ENCODE data around the gene TEX22. TPM values are rescaled to one million over a fixed set of nuclear protein-coding genes. Genes with fewer than 3 reads are reported as not detected.

TEX22 gene
- total RNA-seq, 4 donors from 2014 or later = not detected

GRCh38 chr14:105355049-105355575, 43.2 kb upstream of the TEX22 start:
- no peaks in the 10 kb centered on the region for H3K27me3 ChIP-seq
- TF ChIP-seq CTCF (IDR thresholded peaks at IDR 0.05 in 4 of 5, conservative IDR thresholded peaks at IDR 0.05 in 1 of 5) (no peak), POLR2A (IDR thresholded peaks at IDR 0.05) (no peak)
- DNase-seq = no peak
- no peaks in the 10 kb centered on the region for H3K36me3 ChIP-seq
- ATAC-seq = no peak
- H3K9me3 ChIP-seq = no peaks in the 10 kb centered on the region
- in situ Hi-C loops (cut with MboI; ENCODE audit: low sequenced_read_pairs in 4 of 4) (loop anchor here in 2 of 4 donors (25.0 kb wide), 2 partner anchors 132 to 268 kb away; partner anchors contain the start of genes CRIP1 (in 1 of the 2) and TEDC1 (in 1 of the 2)), intact Hi-C loops (cut with DNase I; ENCODE audit: low total_unique reads) (no loop called here)
- H3K27ac ChIP-seq = no peak overlapping the region
- H3K4me3 ChIP-seq = no peak overlapping the region
- peaks cover 4 to 6% of the 10 kb centered on the region in 2 donors for H3K4me1 ChIP-seq

GRCh38 chr14:105355850-105356604, 42.3 kb upstream of the TEX22 start:
- H3K36me3 ChIP-seq = no peaks in the 10 kb centered on the region

GRCh38 chr14:105356927-105357326, 41.4 kb upstream of the TEX22 start:
- in situ Hi-C loops (cut with MboI; ENCODE audit: low sequenced_read_pairs in 4 of 4) = loop anchor here in 2 of 4 donors (25.0 kb wide), 2 partner anchors 130 to 270 kb away; partner anchors contain the start of genes CRIP1 (in 1 of the 2) and TEDC1 (in 1 of the 2)
- H3K4me3 ChIP-seq = no peak overlapping the region
- no peak for DNase-seq
- no peak overlapping the region for H3K27ac ChIP-seq
- H3K36me3 ChIP-seq = no peaks in the 10 kb centered on the region
- no peaks in the 10 kb centered on the region for H3K9me3 ChIP-seq
- intact Hi-C loops (cut with DNase I; ENCODE audit: low total_unique reads) = no loop called here
- H3K27me3 ChIP-seq = no peaks in the 10 kb centered on the region
- no peak for ATAC-seq
- H3K4me1 ChIP-seq = peaks cover 2% of the 10 kb centered on the region in 2 donors
- TF ChIP-seq POLR2A (IDR thresholded peaks at IDR 0.05) = no peak
- no peak for TF ChIP-seq CTCF (IDR thresholded peaks at IDR 0.05 in 4 of 5, conservative IDR thresholded peaks at IDR 0.05 in 1 of 5)

More at GRCh38 chr14:105355850-105356604, 42.3 kb upstream of the TEX22 start:
- H3K4me3 ChIP-seq = no peak overlapping the region
- no peaks in the 10 kb centered on the region for H3K27me3 ChIP-seq
- H3K4me1 ChIP-seq = peaks cover 4 to 6% of the 10 kb centered on the region in 2 donors
- H3K27ac ChIP-seq = no peak overlapping the region
- intact Hi-C loops (cut with DNase I; ENCODE audit: low total_unique reads) = no loop called here
- TF ChIP-seq POLR2A (IDR thresholded peaks at IDR 0.05) (no peak), CTCF (IDR thresholded peaks at IDR 0.05 in 4 of 5, conservative IDR thresholded peaks at IDR 0.05 in 1 of 5) (no peak)
- no peaks in the 10 kb centered on the region for H3K9me3 ChIP-seq
- no peak for ATAC-seq
- in situ Hi-C loops (cut with MboI; ENCODE audit: low sequenced_read_pairs in 4 of 4) = loop anchor here in 2 of 4 donors (25.0 kb wide), 2 partner anchors 131 to 269 kb away; partner anchors contain the start of genes CRIP1 (in 1 of the 2) and TEDC1 (in 1 of the 2)
- DNase-seq = no peak

GRCh38 chr14:105357626-105358025, 40.7 kb upstream of the TEX22 start:
- intact Hi-C loops (cut with DNase I; ENCODE audit: low total_unique reads) (no loop called here), in situ Hi-C loops (cut with MboI; ENCODE audit: low sequenced_read_pairs in 4 of 4) (loop anchor here in 2 of 4 donors (25.0 kb wide), 2 partner anchors 130 to 270 kb away; partner anchors contain the start of genes CRIP1 (in 1 of the 2) and TEDC1 (in 1 of the 2))
- DNase-seq (no peak), ATAC-seq (no peak)
- Histone ChIP-seq H3K36me3 (no peaks in the 10 kb centered on the region), H3K4me3 (no peak overlapping the region), H3K4me1 (no peaks in the 10 kb centered on the region), H3K9me3 (no peaks in the 10 kb centered on the region), H3K27ac (no peak overlapping the region), H3K27me3 (no peaks in the 10 kb centered on the region)
- no peak for TF ChIP-seq POLR2A (IDR thresholded peaks at IDR 0.05)
- TF ChIP-seq CTCF (IDR thresholded peaks at IDR 0.05 in 4 of 5, conservative IDR thresholded peaks at IDR 0.05 in 1 of 5) = no peak

Measured in gastrocnemius medialis (tissue), 4 donors.